OCI-LY1 (cell line): Measurements from ENCODE around the gene SMAD9.

Source experiments
- H2AFZ ChIP-seq: fragments of 200-600 bp; sonication (generic), shearing (Covaris generic); 2 replicates; pipeline ENCODE4 v1.6.0; 2014; ENCODE audit warnings: antibody characterized with exemption, mild to moderate bottlenecking, low read length
- H3F3A ChIP-seq: fragments of 200-600 bp; sonication (generic), shearing (Covaris generic); 2 replicates; pipeline ENCODE4 v1.6.0; 2014; ENCODE audit warnings: mild to moderate bottlenecking, antibody characterized with exemption, low read length, moderate library complexity; ENCODE audit not compliant: insufficient read depth
- H3K27ac ChIP-seq: fragments of 200-600 bp; sonication (generic); 2 replicates; pipeline ENCODE4 v1.5.1; 2014; ENCODE audit warnings: low read length, mixed run types, mild to moderate bottlenecking, low read depth; ENCODE audit not compliant: poor library complexity, severe bottlenecking
- H3K27me3 ChIP-seq: fragments of 200-600 bp; sonication (generic); 2 replicates; pipeline ENCODE4 v1.6.0; 2014; ENCODE audit warnings: antibody characterized with exemption, mild to moderate bottlenecking, low read length, moderate library complexity; ENCODE audit not compliant: insufficient read depth
- H3K36me3 ChIP-seq: fragments of 200-600 bp; sonication (generic); 2 replicates; pipeline ENCODE4 v1.6.1; 2014; ENCODE audit warnings: mild to moderate bottlenecking, antibody characterized with exemption, low read length, moderate library complexity, mixed read lengths; ENCODE audit not compliant: insufficient read depth
- H3K4me1 ChIP-seq: fragments of 200-600 bp; sonication (generic); 2 replicates; pipeline ENCODE4 v1.5.1; 2014; ENCODE audit warnings: mild to moderate bottlenecking, low read length, moderate library complexity; ENCODE audit not compliant: insufficient read depth, severe bottlenecking
- H3K4me2 ChIP-seq: fragments of 200-600 bp; sonication (generic), shearing (Covaris generic); 2 replicates; pipeline ENCODE4 v1.6.1; 2014; ENCODE audit warnings: low read length
- H3K4me3 ChIP-seq: fragments of 200-600 bp; sonication (generic); 2 replicates; pipeline ENCODE4 v1.5.1; 2014; ENCODE audit warnings: low read length, low read depth, mild to moderate bottlenecking, mixed read lengths; ENCODE audit not compliant: poor library complexity, severe bottlenecking
- H3K79me2 ChIP-seq: fragments of 200-600 bp; shearing (Covaris generic); 2 replicates; pipeline ENCODE4 v1.6.1; 2016; ENCODE audit warnings: mixed run types, low read length, mixed read lengths; ENCODE audit not compliant: insufficient read depth
- H3K9ac ChIP-seq: fragments of 200-600 bp; sonication (generic), shearing (Covaris generic); 2 replicates; pipeline ENCODE4 v1.6.1; 2014; ENCODE audit warnings: mild to moderate bottlenecking, low read length, mixed read lengths
- H3K9me2 ChIP-seq: fragments of 200-600 bp; sonication (generic), shearing (Covaris generic); 2 replicates; pipeline ENCODE4 v1.6.1; 2014; ENCODE audit warnings: low read depth, mild to moderate bottlenecking, low read length, mixed read lengths
- H3K9me3 ChIP-seq: fragments of 200-600 bp; shearing (Covaris generic); 2 replicates; pipeline ENCODE4 v1.6.1; 2014; ENCODE audit warnings: low read length, mixed read lengths
- H4K20me1 ChIP-seq: fragments of 200-600 bp; sonication (generic), shearing (Covaris generic); 2 replicates; pipeline ENCODE4 v1.6.0; 2016; ENCODE audit warnings: mild to moderate bottlenecking, low read length; ENCODE audit not compliant: insufficient read depth
- EZH2 ChIP-seq: fragments of 200-600 bp; sonication (generic), shearing (Covaris generic); IDR thresholded peaks from 2 replicates; pipeline ENCODE4 v1.8.0; 2017; ENCODE audit warnings: borderline replicate concordance, mixed run types, mild to moderate bottlenecking, antibody characterized with exemption, low read length, moderate library complexity, mixed read lengths
- TF ChIP-seq, protein P1 (sequence below): fragments of 200-600 bp; sonication (generic), shearing (Covaris generic); IDR thresholded peaks from 2 replicates; pipeline ENCODE4 v1.5.1; 2017; ENCODE audit warnings: mild to moderate bottlenecking, antibody characterized with exemption, low read length, moderate library complexity, mixed read lengths

Gene SMAD9

GRCh38 chr13:36959456-36960116, 39.5 kb upstream of the SMAD9 start:
- Histone ChIP-seq H4K20me1 (no peaks in the 10 kb centered on the region), H3K9me2 (no peaks in the 10 kb centered on the region), H3K9me3 (no peaks in the 10 kb centered on the region), H3K27me3 (no peaks in the 10 kb centered on the region), H3K27ac (no peak overlapping the region), H2AFZ (no peak overlapping the region), H3K79me2 (no peaks in the 10 kb centered on the region), H3K9ac (no peak overlapping the region), H3K4me3 (no peak overlapping the region), H3K4me2 (no peak overlapping the region), H3K36me3 (peaks cover 25% of the 10 kb centered on the region), H3K4me1 (no peaks in the 10 kb centered on the region), H3F3A (no peaks in the 10 kb centered on the region)
- no peak for TF ChIP-seq EZH2
- TF ChIP-seq, protein P1, sequence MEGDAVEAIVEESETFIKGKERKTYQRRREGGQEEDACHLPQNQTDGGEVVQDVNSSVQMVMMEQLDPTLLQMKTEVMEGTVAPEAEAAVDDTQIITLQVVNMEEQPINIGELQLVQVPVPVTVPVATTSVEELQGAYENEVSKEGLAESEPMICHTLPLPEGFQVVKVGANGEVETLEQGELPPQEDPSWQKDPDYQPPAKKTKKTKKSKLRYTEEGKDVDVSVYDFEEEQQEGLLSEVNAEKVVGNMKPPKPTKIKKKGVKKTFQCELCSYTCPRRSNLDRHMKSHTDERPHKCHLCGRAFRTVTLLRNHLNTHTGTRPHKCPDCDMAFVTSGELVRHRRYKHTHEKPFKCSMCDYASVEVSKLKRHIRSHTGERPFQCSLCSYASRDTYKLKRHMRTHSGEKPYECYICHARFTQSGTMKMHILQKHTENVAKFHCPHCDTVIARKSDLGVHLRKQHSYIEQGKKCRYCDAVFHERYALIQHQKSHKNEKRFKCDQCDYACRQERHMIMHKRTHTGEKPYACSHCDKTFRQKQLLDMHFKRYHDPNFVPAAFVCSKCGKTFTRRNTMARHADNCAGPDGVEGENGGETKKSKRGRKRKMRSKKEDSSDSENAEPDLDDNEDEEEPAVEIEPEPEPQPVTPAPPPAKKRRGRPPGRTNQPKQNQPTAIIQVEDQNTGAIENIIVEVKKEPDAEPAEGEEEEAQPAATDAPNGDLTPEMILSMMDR: no peak

DNA sequence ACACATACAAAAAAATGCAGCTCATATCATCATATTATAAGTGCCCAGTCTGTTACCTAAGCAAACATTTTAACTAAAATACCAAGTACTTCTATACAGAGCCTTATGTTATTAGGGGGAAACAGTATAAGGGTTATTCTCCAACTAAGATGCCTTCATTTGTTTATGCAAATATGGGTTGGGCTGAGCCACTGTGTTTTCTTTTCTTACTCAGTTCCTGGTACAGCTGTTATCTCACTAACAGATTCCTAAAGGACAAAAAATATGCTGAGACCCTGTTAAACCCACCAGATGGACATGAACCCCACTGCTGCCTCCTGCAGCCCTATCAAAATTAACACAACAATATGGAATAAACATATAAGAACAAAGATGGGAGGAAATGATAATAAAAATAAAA, 34.5 kb upstream of the SMAD9 start:
- no peak for TF ChIP-seq EZH2
- TF ChIP-seq, protein P1: no peak
- Histone ChIP-seq H3K9me2 (no peaks in the 10 kb centered on the region), H3K9ac (no peak overlapping the region), H3K27ac (no peak overlapping the region), H3K4me2 (no peak overlapping the region), H3K27me3 (no peaks in the 10 kb centered on the region), H2AFZ (no peak overlapping the region), H3K4me3 (no peak overlapping the region), H3K9me3 (no peaks in the 10 kb centered on the region), H3K79me2 (no peaks in the 10 kb centered on the region), H4K20me1 (no peaks in the 10 kb centered on the region), H3K4me1 (no peaks in the 10 kb centered on the region), H3K36me3 (peaks cover 26% of the 10 kb centered on the region), H3F3A (no peaks in the 10 kb centered on the region)

- H3F3A ChIP-seq: no peaks in the 10 kb centered on the region
- H3K9me2 ChIP-seq: no peaks in the 10 kb centered on the region
- no peaks in the 10 kb centered on the region for H3K4me1 ChIP-seq
- no peaks in the 10 kb centered on the region for H3K27me3 ChIP-seq
- no peaks in the 10 kb centered on the region for H3K79me2 ChIP-seq
- no peak overlapping the region for H3K27ac ChIP-seq
- no peak overlapping the region for H3K4me3 ChIP-seq
- TF ChIP-seq, protein P1: no peak
- TF ChIP-seq EZH2: no peak
- no peaks in the 10 kb centered on the region for H4K20me1 ChIP-seq
- H3K4me2 ChIP-seq: no peak overlapping the region
- H3K9ac ChIP-seq: no peak overlapping the region
- no peak overlapping the region for H2AFZ ChIP-seq
- no peaks in the 10 kb centered on the region for H3K9me3 ChIP-seq
- H3K36me3 ChIP-seq: peaks cover 26% of the 10 kb centered on the region
Measured at GRCh38 chr13:36950920-36951319, 30.9 kb upstream of the SMAD9 start.
